DMS53 (cell line): ENCODE data around the gene AGO1.
"Not testable (repeated sequence)": the region's sequence is repeated elsewhere in the genome, so short reads cannot be mapped to it uniquely, and the experiment has no call there.

Experiments used
- DNase-seq: peaks from one replicate; lab custom pipeline; 2025; lab: John Stamatoyannopoulos, UW

Gene AGO1

GRCh38 chr1:35869245-35869950, 13.6 kb upstream of the AGO1 start:
- peak; percentile 95 for DNase-seq

- DNase-seq = no peak
These were observed 12.2 kb upstream of the AGO1 start for GRCh38 chr1:35870651-35871309.

- no peak for DNase-seq
These were observed 9.7 kb upstream of the AGO1 start for GRCh38 chr1:35873243-35873750.

- DNase-seq = not testable (repeated sequence)
These were observed 8.9 kb upstream of the AGO1 start for GRCh38 chr1:35874115-35874514.

- DNase-seq = no peak
These were observed 6.0 kb upstream of the AGO1 start for GRCh38 chr1:35876988-35877387.

- no peak for DNase-seq
These were observed 1.1 kb upstream of the AGO1 start for GRCh38 chr1:35881850-35882273.

- DNase-seq = peak; percentile 40
These were observed 444 bp upstream of the AGO1 start for GRCh38 chr1:35882586-35882944.

GRCh38 chr1:35883635-35884101, 659 bp downstream of the AGO1 start:
- DNase-seq = peak; percentile 48

- DNase-seq = no peak
These were observed 1.9 kb downstream of the AGO1 start for GRCh38 chr1:35884934-35885333.

GRCh38 chr1:35885961-35886558, 3.1 kb downstream of the AGO1 start:
- DNase-seq = peak; percentile 34

- peak; percentile 40 for DNase-seq
These were observed 3.8 kb downstream of the AGO1 start for GRCh38 chr1:35886577-35887431.

- no peak for DNase-seq
These were observed 4.5 kb downstream of the AGO1 start for GRCh38 chr1:35887508-35887907.

GRCh38 chr1:35888255-35888654, 5.2 kb downstream of the AGO1 start:
- no peak for DNase-seq

GRCh38 chr1:35888981-35889380, 6.0 kb downstream of the AGO1 start:
- DNase-seq = not testable (repeated sequence)

GRCh38 chr1:35893051-35893879, 10.3 kb downstream of the AGO1 start:
- DNase-seq = no peak

- DNase-seq = peak; percentile 16
These were observed 11.2 kb downstream of the AGO1 start for GRCh38 chr1:35894183-35894582.

GRCh38 chr1:35894656-35895055, 11.6 kb downstream of the AGO1 start:
- no peak for DNase-seq

GRCh38 chr1:35899941-35900340, 16.9 kb downstream of the AGO1 start:
- no peak for DNase-seq

GRCh38 chr1:35901235-35901634, 18.2 kb downstream of the AGO1 start:
- DNase-seq = no peak

- DNase-seq = no peak
These were observed 19.7 kb downstream of the AGO1 start for GRCh38 chr1:35902671-35903070.

GRCh38 chr1:35914717-35915116, 31.7 kb downstream of the AGO1 start:
- DNase-seq = no peak
